ENCODE results near the gene NINJ1.
A peak's percentile ranks its signal among the peaks of the same experiment; 100 is the strongest.

The NINJ1 gene

GRCh38 chr9:93099551-93100275 is 34.3 kb downstream of the NINJ1 start:
- Mint-ChIP-seq H3K27me3 (no peaks in the 10 kb centered on the region), H3K27ac (no peak overlapping the region), H3K4me3 (no peak overlapping the region), H3K9me3 (peaks cover 2 to 5% of the 10 kb centered on the region in 2 donors), H3K4me1 (peaks cover 24 to 44% of the 10 kb centered on the region in 2 donors), H3K36me3 (peaks cover 8 to 15% of the 10 kb centered on the region in 2 donors)
- ATAC-seq (replicated peaks) (no peak), DNase-seq (no peak)

DNA sequence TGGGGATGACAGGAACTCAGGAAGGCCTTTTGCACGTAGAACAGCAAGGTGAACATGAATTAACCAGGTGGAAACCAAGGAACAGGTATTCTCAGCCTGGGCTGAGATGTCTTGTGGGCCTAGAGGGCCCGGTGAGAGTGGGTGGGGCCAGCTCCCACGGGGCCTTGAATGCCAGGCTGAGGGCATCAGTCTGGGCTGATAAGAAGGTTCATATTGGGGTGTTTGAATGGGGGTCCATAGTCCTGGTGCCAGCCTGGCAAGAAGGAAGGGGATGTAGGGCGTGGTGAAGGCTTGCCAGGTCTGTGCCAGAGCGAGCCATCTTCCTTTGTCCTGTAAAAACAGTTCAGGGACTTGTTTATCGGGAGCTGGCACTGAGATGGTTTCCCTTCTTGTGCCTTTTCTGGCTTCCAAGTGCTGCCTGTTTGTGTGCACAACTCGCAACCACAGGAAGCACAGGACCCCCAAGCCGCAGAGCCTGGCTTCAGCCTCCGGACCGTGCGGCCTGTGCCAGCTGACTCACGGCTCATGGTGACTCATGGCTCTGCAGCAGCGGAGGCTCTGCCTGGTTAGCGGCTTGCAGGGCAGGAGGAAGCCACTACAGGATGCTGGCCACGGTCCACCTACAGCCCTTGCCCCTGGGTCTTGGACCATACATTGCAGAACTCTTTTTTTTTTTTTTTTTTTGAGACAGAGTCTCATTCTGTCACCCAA is 35.7 kb downstream of the NINJ1 start:
- Mint-ChIP-seq H3K4me3 (peak overlapping the region; percentile 89 to 92), H3K9me3 (no peaks in the 10 kb centered on the region), H3K27me3 (no peaks in the 10 kb centered on the region), H3K27ac (no peak overlapping the region), H3K36me3 (peaks cover 0 to 4% of the 10 kb centered on the region in 2 donors), H3K4me1 (peaks cover 36 to 57% of the 10 kb centered on the region in 2 donors)
- DNase-seq = peak; percentile 45
- ATAC-seq (replicated peaks) = peak; percentile 11 to 16

DNA sequence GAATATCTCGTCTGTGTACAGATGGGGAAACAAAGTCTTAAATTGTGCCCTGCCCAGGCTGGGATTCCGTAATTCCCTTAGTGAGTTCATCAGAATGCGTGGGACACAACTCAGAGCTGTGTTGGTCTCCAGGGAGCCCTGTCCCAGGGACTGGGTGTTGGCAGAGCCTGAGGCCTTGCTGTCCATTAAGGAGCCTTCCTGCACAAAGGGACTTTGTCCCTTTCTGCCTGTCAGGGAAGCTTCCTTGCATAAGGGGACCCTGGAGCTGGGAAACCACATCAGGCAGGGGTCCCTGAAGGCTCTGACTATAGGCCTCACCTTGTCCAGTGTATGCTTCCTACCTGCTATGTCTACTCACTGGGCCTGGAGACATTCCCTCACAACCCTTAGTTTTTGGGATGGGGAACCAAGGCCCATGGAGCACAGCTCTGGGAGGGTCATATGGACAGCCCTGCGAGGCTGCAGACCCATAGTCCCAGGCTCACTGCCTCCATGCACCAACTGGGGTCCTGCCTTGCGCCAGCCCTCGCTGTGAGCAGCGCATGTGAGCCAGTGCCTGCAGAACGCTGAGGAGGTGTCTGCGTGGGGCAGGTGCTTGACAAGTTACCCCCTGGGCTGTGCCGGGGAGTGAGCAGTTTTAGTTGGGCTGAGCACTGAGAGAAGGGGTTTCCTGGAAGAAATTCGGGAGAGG is 36.4 kb downstream of the NINJ1 start:
- ATAC-seq (replicated peaks) (no peak), DNase-seq (no peak)
- Mint-ChIP-seq H3K4me3 (peak overlapping the region; percentile 89 to 92), H3K27ac (peak overlapping the region; percentile 75), H3K27me3 (no peaks in the 10 kb centered on the region), H3K36me3 (peaks cover 0 to 4% of the 10 kb centered on the region in 2 donors), H3K4me1 (peaks cover 42 to 64% of the 10 kb centered on the region in 2 donors), H3K9me3 (no peaks in the 10 kb centered on the region)

GRCh38 chr9:93096811-93097382 is 37.2 kb downstream of the NINJ1 start:
- H3K27me3 Mint-ChIP-seq = no peaks in the 10 kb centered on the region
- DNase-seq = no peak
- H3K4me3 Mint-ChIP-seq = peak overlapping the region; percentile 89 to 92

GRCh38 chr9:93096131-93096802 is 37.8 kb downstream of the NINJ1 start, which contains the start of gene CARD19:
Gene CARD19 (plus strand): TSS chr9:93096217. CDS start chr9:93096346, 129 bp downstream.
- Mint-ChIP-seq H3K27me3 (no peaks in the 10 kb centered on the region), H3K9me3 (peaks cover 9% of the 10 kb centered on the region in 2 donors), H3K4me1 (peaks cover 56 to 78% of the 10 kb centered on the region in 2 donors), H3K4me3 (peak within 1 kb of the TSS; percentile 89 to 92), H3K27ac (peak within 1 kb of the TSS; percentile 99), H3K36me3 (peaks cover 4 to 17% of the 10 kb centered on the region in 2 donors)
- ATAC-seq (replicated peaks) (peak; percentile 18 to 27), DNase-seq (peak; percentile 43)

More at GRCh38 chr9:93096811-93097382, 37.2 kb downstream of the NINJ1 start:
- peaks cover 2 to 10% of the 10 kb centered on the region in 2 donors for H3K36me3 Mint-ChIP-seq
- H3K27ac Mint-ChIP-seq = peak overlapping the region; percentile 70
- H3K4me1 Mint-ChIP-seq = peaks cover 50 to 72% of the 10 kb centered on the region in 2 donors
- H3K9me3 Mint-ChIP-seq = peaks cover 6% of the 10 kb centered on the region in 2 donors
- no peak for ATAC-seq (replicated peaks)

GRCh38 chr9:93095205-93096130 is 38.6 kb downstream of the NINJ1 start:
- Mint-ChIP-seq H3K27me3 (no peaks in the 10 kb centered on the region), H3K4me3 (peak overlapping the region; percentile 89 to 90), H3K36me3 (peaks cover 7 to 17% of the 10 kb centered on the region in 2 donors), H3K9me3 (peaks cover 12 to 13% of the 10 kb centered on the region in 2 donors), H3K4me1 (peaks cover 60 to 84% of the 10 kb centered on the region in 2 donors), H3K27ac (peak overlapping the region; percentile 99)
- DNase-seq (peak; percentile 99), ATAC-seq (replicated peaks) (peak; percentile 73 to 78)

DNA sequence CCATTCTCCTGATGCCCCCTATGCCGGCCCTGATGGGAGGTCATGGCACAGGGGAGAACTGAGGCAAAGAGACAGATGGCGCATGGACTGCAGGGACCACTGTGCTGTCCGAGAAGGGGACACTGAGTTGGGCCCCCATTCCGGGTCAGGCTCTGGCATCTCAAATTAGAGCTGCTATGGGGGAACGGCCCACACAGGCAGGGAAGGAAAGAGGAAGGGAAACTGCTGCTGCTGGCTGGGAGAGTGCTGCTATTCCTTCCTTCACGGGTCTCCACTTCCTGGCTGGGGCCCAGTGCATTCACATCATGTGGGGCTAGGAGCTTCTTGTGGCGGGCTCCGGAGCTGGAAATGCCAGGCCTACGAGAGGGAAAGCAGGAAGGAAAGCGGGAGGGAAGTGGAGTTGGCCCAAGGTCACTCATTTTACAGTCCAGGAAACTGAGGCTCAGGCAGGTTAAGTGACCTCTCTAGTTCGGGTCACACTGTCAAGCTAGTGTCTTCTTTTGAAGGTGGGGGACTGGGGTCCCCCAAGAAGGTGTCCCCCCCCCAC is 39.3 kb downstream of the NINJ1 start:
- Mint-ChIP-seq H3K4me1 (peaks cover 60 to 84% of the 10 kb centered on the region in 2 donors), H3K27ac (peak overlapping the region; percentile 99), H3K36me3 (peaks cover 7 to 21% of the 10 kb centered on the region in 2 donors), H3K9me3 (peaks cover 12 to 13% of the 10 kb centered on the region in 2 donors), H3K4me3 (peak overlapping the region; percentile 89 to 90), H3K27me3 (no peaks in the 10 kb centered on the region)
- peak; percentile 63 for DNase-seq
- peak; percentile 19 to 27 for ATAC-seq (replicated peaks)

GRCh38 chr9:93093877-93094657 is 40.0 kb downstream of the NINJ1 start:
- ATAC-seq (replicated peaks) (no peak), DNase-seq (peak; percentile 26)
- peak overlapping the region; percentile 89 to 90 for H3K4me3 Mint-ChIP-seq
- H3K27ac Mint-ChIP-seq = peak overlapping the region; percentile 99
- H3K9me3 Mint-ChIP-seq = peaks cover 12 to 13% of the 10 kb centered on the region in 2 donors
- no peaks in the 10 kb centered on the region for H3K27me3 Mint-ChIP-seq
- H3K4me1 Mint-ChIP-seq = peaks cover 58 to 81% of the 10 kb centered on the region in 2 donors
- H3K36me3 Mint-ChIP-seq = peaks cover 9 to 28% of the 10 kb centered on the region in 2 donors

DNA sequence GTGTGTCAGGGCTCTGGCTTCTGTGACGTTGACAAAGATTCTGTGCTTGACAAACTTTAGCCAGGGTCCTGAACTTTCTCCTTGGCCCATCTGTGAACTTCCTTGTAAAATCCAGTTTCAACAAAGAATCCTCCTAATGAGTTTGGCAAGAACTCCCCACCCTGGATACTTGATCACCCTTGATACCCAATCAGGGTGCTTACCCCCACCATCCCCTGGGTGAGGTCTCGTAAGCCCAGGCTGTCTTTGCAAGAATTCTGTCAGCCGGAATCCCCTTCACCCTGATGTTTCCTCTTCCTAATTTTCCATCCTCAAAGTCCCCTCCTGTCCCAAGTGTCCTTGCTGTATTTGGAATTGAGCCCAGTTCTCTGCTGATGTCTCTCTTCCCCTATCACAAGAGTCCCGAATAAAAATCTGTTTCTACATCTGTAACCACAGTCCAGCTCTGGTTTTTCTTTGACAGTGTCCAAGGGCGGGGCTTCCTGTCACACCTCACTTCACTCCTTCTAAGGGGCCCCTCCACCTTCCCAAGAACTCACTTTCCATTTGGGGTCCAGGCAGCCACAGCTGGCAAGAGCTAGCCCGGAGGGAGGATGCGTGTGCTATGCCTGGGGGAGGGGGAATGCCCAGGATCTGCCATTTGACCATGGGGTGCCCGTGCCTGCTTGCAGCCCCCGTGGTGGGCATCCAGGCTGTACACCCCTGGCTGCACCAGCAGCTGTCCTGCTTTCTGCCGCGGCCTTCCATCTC is 40.7 kb downstream of the NINJ1 start:
- Mint-ChIP-seq H3K4me3 (peak overlapping the region; percentile 28 to 90), H3K27me3 (no peaks in the 10 kb centered on the region), H3K4me1 (peaks cover 55 to 78% of the 10 kb centered on the region in 2 donors), H3K27ac (peak overlapping the region; percentile 99), H3K36me3 (peaks cover 13 to 33% of the 10 kb centered on the region in 2 donors), H3K9me3 (peaks cover 12 to 13% of the 10 kb centered on the region in 2 donors)
- ATAC-seq (replicated peaks) = peak; percentile 5
- DNase-seq = peak; percentile 57

GRCh38 chr9:93092251-93092991 is 41.6 kb downstream of the NINJ1 start:
- H3K27ac Mint-ChIP-seq = peak overlapping the region; percentile 99

More at GRCh38 chr9:93092251-93092991, 41.6 kb downstream of the NINJ1 start:
- Mint-ChIP-seq H3K36me3 (peaks cover 13 to 36% of the 10 kb centered on the region in 2 donors), H3K9me3 (peaks cover 12 to 13% of the 10 kb centered on the region in 2 donors), H3K4me1 (peaks cover 48 to 71% of the 10 kb centered on the region in 2 donors), H3K27me3 (no peaks in the 10 kb centered on the region), H3K4me3 (peak overlapping the region; percentile 28 to 44)
- DNase-seq = no peak
- ATAC-seq (replicated peaks) = no peak

All from stimulated activated naive B cell treated with anti-CD40 and anti-IgM and Interleukin-4, amounts not matched to agents 10 μg/mL and 1 μg/mL and 100 μg/mL, for 72 hours (primary cell).